ENCODE measurements around the gene FBLIM1.

The FBLIM1 gene

GRCh38 chr1:15723631-15724246, 34.9 kb upstream of the FBLIM1 start:
- Mint-ChIP-seq H3K27ac (no peak overlapping the region), H3K9me3 (no peaks in the 10 kb centered on the region), H3K36me3 (ENCODE audit: low read depth) (peaks cover 38% of the 10 kb centered on the region), H3K27me3 (ENCODE audit: low read depth) (no peaks in the 10 kb centered on the region), H3K4me3 (no peak overlapping the region), H3K4me1 (peaks cover 24% of the 10 kb centered on the region)
- TF ChIP-seq, protein P1, sequence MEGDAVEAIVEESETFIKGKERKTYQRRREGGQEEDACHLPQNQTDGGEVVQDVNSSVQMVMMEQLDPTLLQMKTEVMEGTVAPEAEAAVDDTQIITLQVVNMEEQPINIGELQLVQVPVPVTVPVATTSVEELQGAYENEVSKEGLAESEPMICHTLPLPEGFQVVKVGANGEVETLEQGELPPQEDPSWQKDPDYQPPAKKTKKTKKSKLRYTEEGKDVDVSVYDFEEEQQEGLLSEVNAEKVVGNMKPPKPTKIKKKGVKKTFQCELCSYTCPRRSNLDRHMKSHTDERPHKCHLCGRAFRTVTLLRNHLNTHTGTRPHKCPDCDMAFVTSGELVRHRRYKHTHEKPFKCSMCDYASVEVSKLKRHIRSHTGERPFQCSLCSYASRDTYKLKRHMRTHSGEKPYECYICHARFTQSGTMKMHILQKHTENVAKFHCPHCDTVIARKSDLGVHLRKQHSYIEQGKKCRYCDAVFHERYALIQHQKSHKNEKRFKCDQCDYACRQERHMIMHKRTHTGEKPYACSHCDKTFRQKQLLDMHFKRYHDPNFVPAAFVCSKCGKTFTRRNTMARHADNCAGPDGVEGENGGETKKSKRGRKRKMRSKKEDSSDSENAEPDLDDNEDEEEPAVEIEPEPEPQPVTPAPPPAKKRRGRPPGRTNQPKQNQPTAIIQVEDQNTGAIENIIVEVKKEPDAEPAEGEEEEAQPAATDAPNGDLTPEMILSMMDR (IDR thresholded peaks at IDR 0.05; ENCODE audit: unreplicated experiment in 3 of 3): no peak

- TF ChIP-seq, protein P1 (IDR thresholded peaks at IDR 0.05; ENCODE audit: unreplicated experiment in 3 of 3): no peak
- Mint-ChIP-seq H3K27ac (no peak overlapping the region), H3K27me3 (ENCODE audit: low read depth) (no peaks in the 10 kb centered on the region), H3K36me3 (ENCODE audit: low read depth) (peaks cover 34% of the 10 kb centered on the region), H3K4me1 (peaks cover 24% of the 10 kb centered on the region), H3K4me3 (no peak overlapping the region), H3K9me3 (no peaks in the 10 kb centered on the region)
These were observed 33.4 kb upstream of the FBLIM1 start for GRCh38 chr1:15724949-15725880.

- Mint-ChIP-seq H3K36me3 (ENCODE audit: low read depth) (peaks cover 29% of the 10 kb centered on the region), H3K9me3 (no peaks in the 10 kb centered on the region), H3K4me1 (peaks cover 24% of the 10 kb centered on the region), H3K27ac (no peak overlapping the region), H3K27me3 (ENCODE audit: low read depth) (no peaks in the 10 kb centered on the region), H3K4me3 (no peak overlapping the region)
- TF ChIP-seq, protein P1 (IDR thresholded peaks at IDR 0.05; ENCODE audit: unreplicated experiment in 3 of 3): no peak
These were observed 32.1 kb upstream of the FBLIM1 start for GRCh38 chr1:15726508-15726907.

- no peak overlapping the region for H3K27ac Mint-ChIP-seq
- peaks cover 29% of the 10 kb centered on the region for H3K36me3 Mint-ChIP-seq (ENCODE audit: low read depth)
- TF ChIP-seq, protein P1 (IDR thresholded peaks at IDR 0.05; ENCODE audit: unreplicated experiment in 3 of 3): no peak
- no peak overlapping the region for H3K4me3 Mint-ChIP-seq
- no peaks in the 10 kb centered on the region for H3K9me3 Mint-ChIP-seq
- no peaks in the 10 kb centered on the region for H3K27me3 Mint-ChIP-seq (ENCODE audit: low read depth)
- peaks cover 24% of the 10 kb centered on the region for H3K4me1 Mint-ChIP-seq
These were observed 31.6 kb upstream of the FBLIM1 start for GRCh38 chr1:15727021-15727420.

DNA sequence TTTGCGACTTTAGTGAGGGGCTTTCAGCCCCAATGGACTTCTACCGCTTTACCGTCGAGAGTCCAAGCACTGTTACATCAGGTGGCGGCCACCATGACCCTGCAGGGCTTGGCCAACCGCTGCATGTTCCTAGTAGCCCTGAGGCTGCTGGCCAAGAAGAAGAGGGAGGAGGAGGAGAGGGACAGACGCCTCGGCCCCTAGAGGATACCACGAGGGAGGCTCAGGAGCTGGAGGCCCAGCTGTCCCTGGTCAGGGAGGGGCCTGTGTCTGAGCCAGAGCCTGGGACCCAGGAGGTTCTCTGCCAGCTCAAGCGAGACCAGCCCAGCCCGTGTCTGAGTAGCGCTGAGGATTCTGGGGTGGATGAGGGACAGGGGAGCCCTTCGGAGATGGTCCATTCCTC, 31.2 kb upstream of the FBLIM1 start:
- no peaks in the 10 kb centered on the region for H3K9me3 Mint-ChIP-seq
- no peaks in the 10 kb centered on the region for H3K27me3 Mint-ChIP-seq (ENCODE audit: low read depth)
- peaks cover 24% of the 10 kb centered on the region for H3K4me1 Mint-ChIP-seq
- no peak overlapping the region for H3K4me3 Mint-ChIP-seq
- H3K27ac Mint-ChIP-seq: no peak overlapping the region
- H3K36me3 Mint-ChIP-seq (ENCODE audit: low read depth): peaks cover 31% of the 10 kb centered on the region
- TF ChIP-seq, protein P1 (IDR thresholded peaks at IDR 0.05; ENCODE audit: unreplicated experiment in 3 of 3): no peak
